GM18858 (cell line): ENCODE data around the gene TEX22.

Experiments
- ATAC-seq: cut with Tn5 transposase; IDR thresholded peaks from one replicate; pipeline ENCODE4 v1.9.1; 2021; ENCODE audit not compliant: unreplicated experiment

TEX22 gene

DNA sequence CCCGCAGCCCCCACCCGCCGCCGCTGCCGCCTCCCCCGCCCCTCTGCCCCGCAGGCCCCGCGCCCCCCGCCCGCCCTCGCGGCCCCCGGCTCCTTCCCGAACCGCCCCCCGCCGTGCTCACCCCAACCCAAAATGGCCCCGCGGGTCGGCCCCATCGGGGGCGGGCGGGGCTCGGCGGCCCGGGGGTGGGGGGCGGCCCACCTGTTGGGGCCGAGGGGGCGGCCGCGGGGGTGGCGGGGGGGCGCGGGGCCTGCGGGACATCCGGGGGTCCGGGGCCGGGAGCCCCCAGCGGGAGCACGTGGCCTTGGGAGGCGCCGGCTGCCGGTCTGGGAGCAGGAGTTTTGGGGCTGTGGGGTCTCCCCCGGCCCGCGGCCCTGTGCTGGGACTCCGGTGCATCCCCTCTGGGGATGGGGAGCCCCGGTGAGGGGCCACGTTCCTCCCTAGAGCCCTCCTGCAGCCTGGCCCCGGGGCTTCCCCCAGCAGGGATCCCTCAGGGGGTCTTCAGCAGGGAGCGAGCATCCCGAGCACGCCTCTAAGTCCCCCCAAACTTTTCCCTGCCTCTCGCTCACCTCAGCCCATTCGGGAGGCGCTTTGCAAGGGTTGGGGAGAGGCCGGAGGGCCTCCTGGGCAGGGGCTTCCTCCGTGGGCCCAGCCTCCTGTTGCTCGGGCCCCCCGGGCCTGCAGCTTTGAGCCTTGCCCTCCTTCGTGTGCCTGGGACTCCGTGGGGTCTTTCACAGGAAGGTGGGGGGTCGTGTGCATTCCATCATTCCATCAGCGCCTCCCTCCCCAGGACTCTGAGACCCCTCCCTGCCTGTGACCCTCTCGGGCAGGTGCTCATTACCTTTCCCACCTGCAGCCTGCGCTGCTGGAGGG, 22.0 kb downstream of the TEX22 start:
- ATAC-seq, result no peak

DNA sequence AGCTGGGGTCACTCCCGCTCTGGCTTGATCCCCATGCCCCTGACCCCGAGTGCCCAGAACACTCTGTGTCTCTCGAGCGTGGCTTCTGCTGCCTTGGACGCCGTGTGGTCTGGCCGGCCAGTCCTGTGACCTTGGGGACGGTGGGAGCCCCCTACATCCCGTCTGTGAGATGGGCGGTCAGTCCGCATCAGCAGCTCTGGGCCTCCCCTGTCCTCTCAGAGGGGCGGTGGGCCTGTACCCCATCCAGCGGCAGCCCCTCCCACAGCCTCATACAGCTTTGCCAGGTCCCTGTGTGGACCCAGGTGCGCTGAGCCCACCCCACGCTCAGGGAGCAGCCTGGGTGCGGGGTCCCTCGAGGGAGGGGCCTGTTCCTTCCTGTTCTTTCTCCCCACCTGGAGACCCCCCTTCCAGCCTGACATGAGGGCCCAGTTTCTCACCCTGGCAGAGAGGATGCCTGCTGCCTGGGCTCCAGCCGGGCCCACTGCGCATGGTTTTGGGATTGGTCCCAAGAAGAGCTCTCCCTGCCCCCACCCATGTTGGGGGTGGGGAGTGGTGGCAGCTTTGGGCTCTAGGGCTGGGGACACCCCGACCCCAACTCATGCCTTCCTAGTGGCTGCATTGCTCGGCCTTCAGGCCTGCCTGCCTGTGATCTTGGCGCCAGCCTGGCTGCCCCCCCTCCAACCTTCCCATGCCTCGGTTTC, 22.8 kb downstream of the TEX22 start:
- ATAC-seq, result no peak

DNA sequence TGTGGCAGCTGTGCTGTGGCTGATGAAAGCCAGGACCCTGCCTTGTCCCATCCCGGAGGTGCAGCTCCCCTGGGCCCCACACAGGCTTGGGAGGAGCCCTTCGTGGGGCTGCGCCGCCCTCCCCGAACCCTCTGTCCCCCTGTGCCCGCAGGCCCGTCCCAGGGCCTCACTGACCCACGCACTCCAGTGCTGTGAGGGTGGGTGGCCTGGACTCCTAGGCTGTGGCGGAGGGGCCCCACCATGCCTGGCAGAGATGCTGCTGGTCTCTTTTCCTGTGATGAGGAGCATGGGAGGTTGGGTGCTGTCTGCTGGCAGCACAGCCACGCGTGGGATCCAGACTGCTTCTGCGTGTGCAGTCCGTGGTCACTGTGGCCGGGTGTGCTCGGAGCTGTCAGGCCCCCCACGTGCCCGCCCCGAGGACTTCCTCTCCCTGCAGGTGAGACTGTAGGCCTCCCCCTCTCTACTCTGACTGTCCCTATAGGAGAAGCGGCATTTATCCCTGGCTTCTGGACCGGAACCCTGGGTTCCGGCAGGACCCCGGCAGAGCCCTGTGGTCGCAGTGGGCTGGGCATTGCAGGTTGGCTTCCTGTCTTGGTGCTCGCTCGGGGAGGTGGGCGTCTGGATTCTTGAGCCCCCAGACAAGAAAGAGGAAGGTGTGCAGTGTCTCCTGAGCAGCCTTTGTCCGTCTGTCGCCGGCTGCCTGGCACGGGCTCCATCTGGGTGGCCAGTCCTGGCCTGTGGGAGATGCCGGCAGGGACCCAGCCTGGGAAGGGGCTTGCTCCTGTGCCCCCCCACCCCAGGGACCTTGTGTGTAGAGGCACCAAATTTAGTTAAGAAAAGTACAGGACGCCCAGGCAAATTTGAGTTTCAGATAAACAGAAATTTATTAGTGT, 23.6 kb downstream of the TEX22 start:
- ATAC-seq, result no peak

DNA sequence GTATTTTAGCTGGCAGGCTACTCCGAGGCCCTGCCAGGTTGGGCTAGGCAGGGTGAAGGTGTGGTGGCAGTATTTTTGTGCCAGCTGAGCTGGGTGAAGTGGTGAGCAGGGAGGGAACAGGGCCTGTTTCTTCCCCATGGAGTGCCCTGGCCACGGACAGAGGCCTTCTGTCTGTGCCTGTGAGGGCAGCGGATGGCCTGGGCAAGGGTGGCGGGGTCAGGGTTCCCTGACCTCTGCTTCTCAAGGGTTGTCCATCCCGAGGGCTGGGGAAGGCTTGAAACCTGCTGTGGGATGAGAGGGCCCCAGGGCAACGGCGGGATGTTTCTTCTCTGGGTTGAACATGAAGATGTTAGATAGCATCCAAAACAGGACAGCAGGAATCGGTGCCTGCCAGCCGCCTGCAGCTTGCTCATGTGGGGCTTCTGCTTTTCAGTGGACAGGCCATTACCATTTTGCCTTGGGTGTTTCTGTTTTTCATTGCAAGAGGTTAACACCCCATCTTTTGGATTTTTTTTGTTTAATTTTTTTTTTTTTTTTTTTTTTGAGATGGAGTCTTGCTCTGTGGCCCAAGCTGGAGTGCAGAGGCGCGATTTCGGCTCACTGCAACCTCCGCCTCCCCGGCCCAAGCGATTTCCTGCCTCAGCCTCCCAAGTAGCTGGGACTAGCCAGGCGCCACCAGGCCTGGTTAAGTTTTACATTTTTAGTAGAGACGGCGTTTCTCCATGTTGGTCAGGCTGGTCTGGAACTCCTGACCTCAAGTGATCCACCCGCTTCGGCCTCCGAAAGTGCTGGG, 24.6 kb downstream of the TEX22 start:
- ATAC-seq, result no peak

DNA sequence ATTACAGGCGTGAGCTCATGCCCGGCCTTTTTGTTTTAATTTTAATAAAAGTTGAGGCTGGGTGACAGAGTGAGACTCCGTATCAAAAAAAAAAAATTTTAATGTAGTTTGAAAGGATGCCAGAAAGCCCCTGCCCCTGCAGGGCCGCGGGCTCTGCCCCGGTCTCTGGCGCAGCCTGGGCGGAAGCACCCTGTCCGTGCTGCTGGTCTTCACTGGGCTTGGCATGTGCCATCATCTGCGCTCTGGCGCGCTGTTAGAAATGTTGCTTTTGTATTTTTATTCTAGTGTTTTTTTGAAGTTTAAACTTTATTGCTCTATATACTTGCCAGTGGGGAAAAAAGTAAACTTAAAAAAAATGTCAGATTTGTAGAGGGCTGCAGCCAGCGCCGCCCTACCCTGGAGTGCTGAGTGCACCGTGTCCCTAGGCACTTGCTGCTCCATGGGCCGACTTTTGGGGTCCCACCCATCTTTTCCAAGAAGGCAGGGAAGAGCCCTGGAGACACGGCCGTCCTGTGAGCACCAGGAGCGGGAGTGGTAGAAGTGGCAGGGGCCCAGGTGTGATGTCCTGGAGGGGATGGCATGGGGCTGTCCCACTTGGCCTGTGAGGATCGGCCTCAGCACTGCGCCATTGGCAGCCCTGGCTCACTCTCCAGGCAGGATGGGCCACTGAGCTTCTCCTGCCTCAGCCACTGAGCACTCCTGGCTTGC, 25.3 kb downstream of the TEX22 start:
- no peak for ATAC-seq

DNA sequence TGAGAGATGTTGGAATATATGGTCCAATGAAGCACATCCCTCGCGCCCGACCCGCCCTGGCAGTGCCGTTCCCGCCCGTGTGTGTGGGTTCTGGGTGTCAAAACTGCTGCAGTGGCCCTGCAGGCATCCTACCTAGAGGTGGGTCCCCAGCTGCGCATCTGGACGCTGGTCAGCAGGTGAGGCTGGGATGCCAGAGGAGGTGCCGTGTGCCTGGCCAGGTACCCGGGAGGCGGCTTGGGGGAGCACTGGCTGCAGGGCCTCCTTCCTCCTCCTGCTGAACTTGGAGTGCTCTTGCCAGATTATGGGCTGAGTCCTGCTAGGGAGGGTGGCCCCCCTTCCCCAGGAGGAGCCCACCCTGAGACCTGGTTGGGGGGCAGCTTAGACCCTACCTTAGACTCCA, 26.5 kb downstream of the TEX22 start:
- no peak for ATAC-seq

DNA sequence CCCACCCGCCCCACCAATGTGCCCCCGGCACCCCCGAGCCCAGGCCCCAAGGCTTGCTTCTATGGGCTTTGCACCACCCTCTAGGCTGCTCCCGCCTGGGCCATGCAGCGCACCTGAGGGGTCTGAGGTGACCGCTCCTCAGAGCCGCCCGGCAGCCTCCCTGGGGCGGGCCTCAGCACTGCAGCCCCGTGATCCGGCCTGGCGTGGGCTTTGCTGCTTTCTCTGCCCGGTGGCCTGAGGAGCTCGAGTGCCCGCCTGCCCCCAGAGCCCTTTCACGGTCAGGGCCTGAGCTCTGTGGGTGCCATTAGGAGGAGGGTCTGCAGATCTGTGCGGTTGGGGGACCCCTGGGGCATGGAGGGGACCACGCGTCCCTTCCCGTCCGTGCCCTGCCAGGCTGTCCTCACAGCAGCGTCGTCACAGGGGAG, 27.5 kb downstream of the TEX22 start:
- ATAC-seq, result no peak

DNA sequence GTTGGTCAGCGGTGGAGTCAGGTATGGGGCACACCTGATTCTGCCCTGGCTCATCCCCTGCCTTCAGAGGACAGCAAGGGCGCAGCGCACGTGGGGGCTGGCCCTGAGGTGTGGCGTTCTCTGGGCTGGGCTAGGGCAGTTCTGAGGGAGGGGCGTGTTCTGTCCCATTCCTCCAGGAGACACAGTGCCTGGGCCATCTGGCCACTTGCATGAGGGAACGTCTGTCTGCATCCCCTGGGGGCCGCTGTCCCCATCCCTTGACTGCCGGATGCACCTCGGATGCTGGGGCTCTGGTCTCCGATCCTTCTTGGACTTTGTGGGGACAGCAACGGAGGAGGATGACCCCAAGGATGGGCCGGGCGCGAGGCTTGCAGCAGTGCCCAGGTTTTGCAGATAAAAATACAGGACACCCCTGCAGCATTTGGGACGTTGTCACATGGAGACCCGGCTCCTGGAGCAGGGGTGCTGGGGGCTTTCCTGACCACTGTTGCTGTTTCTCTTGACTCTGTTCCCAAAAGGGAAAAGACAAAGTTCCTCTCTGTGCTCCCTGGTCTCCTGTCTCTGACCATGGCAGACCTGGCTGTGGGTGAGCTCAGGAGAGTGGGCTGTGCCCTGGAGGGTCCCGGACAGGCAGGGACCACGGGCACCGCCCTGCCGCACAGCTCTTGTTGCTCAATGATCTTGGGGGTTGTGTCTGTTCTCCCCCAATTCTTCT, 28.2 kb downstream of the TEX22 start:
- no peak for ATAC-seq

DNA sequence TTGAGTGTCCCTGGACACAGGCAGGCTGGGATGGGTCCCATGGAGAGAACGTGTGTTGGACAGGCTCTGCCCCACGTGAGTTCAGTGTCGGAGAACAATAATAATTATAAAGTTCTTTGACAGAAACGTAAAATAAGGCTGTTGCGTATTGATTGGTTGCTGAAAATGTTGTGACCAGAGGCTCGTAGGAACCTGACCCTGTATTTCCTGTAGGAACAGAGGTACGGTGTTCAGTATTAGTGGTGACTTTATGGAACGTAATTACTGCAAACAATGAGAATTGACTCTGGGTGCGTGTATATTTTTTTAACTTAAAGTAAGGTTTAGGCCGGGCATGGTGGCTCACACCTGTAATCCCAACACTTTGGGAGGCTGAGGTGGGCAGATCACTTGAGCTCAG, 29.1 kb downstream of the TEX22 start:
- ATAC-seq, result no peak

DNA sequence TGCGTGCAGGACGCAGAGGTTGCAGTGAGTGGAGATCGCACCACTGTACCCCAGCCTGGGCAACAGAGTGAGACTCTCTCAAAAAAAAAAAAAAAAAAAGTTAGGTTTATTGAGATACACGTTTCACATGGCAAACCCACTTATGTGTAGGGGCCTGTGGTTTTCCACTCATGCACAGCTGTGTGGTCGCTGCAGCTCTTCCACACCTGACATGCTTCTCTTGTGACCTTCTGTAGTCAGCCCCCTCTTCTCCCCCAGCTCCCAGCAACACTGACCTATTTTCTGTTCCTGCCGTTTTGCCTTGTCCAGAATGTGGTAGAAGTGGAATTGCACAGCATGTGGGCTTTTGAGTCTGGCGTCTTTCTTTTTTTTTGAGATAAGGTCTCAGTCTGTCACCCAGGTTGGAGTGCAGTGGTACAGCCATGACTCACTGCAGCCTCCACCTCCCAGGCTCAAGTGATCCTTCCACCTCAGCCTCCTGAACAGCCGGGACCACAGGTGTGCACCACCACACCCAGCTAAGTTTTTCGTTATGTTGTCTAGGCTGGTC, 29.7 kb downstream of the TEX22 start:
- ATAC-seq, result no peak

DNA sequence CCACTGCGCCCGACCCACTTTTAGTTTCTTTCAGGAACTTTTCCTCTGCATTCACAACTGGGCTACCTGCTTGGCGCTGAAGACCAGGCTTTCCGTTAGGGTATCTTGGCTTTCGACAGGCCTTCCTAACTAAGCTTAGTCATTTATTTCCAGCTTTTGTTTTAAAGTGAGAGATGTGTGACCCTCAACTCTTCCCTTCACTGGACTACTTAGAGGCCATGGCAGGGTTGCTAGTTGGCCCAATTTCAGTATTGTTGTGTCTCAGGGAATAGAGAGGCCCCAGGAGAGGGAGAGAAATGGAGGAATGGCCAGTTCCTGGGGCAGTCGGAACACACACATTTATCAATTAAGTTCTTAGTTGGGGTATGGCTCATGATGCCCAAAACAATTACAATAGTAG, 31.7 kb downstream of the TEX22 start:
- no peak for ATAC-seq

DNA sequence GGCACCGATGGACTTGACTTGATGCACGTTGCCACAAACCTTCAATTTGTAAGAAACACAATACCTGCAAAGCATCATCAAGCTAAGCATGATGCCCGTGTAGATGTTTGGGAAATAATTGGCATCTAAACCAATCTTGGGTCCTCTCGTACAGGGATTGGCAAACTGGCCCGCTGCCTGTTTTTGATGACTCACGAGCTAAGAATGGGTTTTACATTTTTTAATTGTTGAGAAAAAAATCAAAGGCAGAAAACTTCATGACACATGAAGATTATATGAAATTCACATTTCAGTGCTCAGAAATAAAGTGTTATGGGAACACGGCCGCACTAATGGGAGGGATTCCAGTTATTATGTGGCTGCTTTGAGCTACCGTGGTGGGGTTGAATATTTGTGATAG, 32.2 kb downstream of the TEX22 start:
- no peak for ATAC-seq

DNA sequence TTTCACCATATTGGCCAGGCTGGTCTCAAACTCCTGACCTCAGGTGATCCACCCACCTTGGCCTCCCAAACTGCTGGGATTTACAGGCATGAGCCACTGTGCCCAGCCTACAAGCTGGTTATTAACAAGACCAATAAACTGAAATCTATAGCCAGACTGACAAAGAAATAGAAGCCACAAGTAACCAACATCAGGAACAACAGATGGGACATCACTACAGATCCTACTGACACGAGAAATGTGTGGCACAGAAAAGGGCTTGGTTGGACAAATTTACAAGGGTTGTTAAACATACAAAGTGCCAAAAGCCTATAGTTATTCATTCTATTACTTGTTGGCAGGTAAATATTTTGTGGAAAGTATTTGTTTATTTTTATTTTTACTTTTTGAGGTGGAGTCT, 32.9 kb downstream of the TEX22 start:
- no peak for ATAC-seq

DNA sequence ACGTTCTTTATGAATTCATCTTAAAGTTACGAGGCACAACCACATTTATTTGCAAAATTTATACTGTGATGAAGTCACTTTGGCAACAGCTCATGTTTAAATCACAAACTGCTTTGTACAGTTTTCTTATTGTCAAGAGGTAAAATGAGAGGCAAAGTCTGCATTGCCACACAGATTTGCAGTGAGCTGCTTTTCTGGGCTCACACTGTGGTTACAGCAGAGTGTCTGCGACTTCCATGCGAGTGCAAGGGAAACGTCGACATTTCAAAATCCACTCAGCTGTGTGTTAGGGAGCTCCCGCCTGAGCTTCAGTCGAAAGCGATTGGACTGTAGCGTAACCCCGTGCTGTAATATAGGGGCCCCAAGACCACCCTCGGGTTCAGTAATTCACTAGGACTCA, 34.3 kb downstream of the TEX22 start:
- ATAC-seq, result no peak

DNA sequence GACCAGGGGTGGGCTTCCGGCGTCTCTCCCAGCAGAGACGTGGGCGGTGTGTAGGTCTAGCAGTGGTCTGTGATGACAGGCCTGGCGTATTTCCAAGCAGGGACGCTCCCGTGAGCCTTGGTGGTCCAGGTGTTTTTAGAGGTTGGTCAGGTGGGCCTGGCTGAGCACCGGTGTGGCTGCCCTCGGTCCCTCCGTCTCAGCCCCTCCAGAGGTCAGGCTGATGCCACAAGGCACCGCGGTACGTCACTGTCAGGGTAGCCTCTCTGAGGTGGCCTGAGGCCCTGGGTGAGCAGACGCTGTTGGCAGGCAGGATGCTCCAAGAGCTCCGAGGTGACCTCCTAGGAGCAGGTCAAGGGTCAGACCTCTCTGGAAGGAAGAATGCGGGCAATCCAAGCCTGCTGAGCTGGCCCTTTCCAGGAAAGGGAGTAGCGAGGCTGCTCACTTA, 34.8 kb downstream of the TEX22 start:
- ATAC-seq, result no peak

DNA sequence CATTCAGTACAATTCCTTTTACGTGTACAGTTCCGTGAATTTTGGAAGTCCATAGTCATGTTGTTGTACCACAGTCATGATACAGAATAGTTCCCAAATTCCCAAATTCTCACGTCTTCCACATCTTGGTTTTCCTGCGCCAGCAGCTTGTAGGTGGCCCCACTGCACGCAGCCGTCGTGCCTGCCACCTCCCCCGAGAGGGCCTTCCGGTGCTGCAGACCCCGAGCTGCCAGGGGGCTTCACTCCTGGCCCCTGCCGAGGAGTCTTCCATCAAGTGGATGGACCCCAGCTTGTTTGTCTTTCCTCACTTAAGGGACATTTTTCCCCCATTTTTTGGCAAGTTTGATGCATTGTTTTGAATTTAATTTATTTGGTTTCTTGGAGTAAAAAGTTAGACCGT, 38.1 kb downstream of the TEX22 start:
- no peak for ATAC-seq

DNA sequence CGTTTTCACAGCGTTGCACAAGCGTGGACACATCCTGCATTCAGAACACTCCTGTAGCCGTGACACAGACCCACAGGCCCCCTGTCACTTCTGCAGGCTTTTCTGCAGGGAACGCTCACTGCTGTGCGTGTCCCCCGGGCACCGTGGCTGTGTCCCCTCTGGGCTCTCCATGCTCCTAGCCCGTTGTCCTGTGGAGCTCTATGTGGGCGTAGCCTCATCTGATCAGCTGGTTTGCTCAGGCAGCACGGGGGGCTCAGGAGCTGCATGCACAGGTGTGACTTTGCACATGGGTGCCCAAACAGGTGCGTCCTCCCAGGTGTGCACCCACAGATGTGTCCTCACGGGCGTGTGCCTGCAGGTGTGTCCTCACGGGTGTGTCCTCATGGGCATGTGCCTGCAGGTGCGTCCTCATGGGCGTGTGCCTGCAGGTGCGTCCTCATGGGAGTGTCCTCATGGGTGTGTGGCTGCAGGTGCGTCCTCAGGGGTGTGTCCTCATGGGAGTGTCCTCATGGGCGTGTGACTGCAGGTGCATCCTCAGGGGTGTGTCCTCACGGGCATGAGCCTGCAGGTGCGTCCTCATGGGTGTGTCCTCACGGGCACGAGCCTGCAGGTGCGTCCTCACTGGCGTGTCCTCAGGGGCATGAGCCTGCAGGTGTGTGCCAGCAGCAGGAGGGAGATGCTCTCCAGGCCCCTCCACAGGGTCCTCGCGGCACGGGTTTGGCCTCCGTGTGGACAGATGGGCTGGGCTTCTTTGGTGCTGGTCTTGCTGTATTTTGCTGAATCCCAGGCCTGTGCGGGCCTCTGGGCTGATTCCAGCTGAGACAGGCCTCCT, 38.8 kb downstream of the TEX22 start:
- ATAC-seq, result no peak
